Cardiac ventricle fibroblast (primary cell): ENCODE results near the gene RAP1GAP. TPM values are rescaled to one million over a fixed set of nuclear protein-coding genes. Genes with fewer than 3 reads are reported as not detected.

Source experiments
- total RNA-seq: library from RNA; depleted of rRNA; stranded (reverse); fragments of >200 nt; gene quantifications from 2 replicates; pipeline ENCODE4 v1.2.3, GENCODE V29; 2015

Gene RAP1GAP
- 0.29 and 0.62 TPM in 2 replicates for total RNA-seq

GRCh38 chr1:21669258-21670058 lies at the start of gene RAP1GAP:
TSS of gene RAP1GAP (minus strand) at chr1:21669357. CDS start at chr1:21620032, 49,325 bp downstream.

Other genes starting within 250 kb of the RAP1GAP start
- gene NBPF3, start 229.2 kb downstream of the RAP1GAP start, total RNA-seq: 6.8 and 8.8 TPM in 2 replicates
- gene ALPL, start 159.9 kb downstream of the RAP1GAP start, total RNA-seq: 98.3 and 104 TPM in 2 replicates
- 26.5 and 38.0 TPM in 2 replicates for gene USP48, start 113.8 kb upstream of the RAP1GAP start, total RNA-seq
- gene LDLRAD2, start 142.9 kb upstream of the RAP1GAP start, total RNA-seq: 0.98 TPM in 1 of 2 replicates, not detected in the other